Hepatocyte (in vitro differentiated cells): ENCODE measurements around the gene WNT2. TPM values are rescaled to one million over a fixed set of nuclear protein-coding genes. Genes with fewer than 3 reads are reported as not detected.
A peak's percentile ranks its signal among the peaks of the same experiment; 100 is the strongest.

Source experiments
- DNase-seq: peaks from one replicate; pipeline ENCODE4 v3.0.0-alpha.2; 2016; ENCODE audit warnings: low spot score
- H2AFZ ChIP-seq: fragments of 200-600 bp; sonication (generic); 2 replicates; pipeline ENCODE4 v1.6.0; 2016; ENCODE audit warnings: antibody characterized with exemption, mild to moderate bottlenecking
- H3K27ac ChIP-seq: fragments of 200-600 bp; sonication (generic); 2 replicates; pipeline ENCODE4 v1.5.1; 2016; ENCODE audit warnings: mild to moderate bottlenecking
- H3K27me3 ChIP-seq: fragments of 200-600 bp; sonication (generic); 2 replicates; pipeline ENCODE4 v1.6.1; 2016
- H3K36me3 ChIP-seq: fragments of 200-600 bp; sonication (generic); replicated peaks from 2 replicates; pipeline ENCODE4 v1.5.1; 2016; ENCODE audit warnings: low read depth; ENCODE audit not compliant: insufficient read depth
- H3K4me1 ChIP-seq: fragments of 200-600 bp; sonication (generic); 2 replicates; pipeline ENCODE4 v1.5.1; 2016; ENCODE audit warnings: mild to moderate bottlenecking, moderate library complexity; ENCODE audit not compliant: insufficient read depth
- H3K4me2 ChIP-seq: fragments of 200-600 bp; sonication (generic); 2 replicates; pipeline ENCODE4 v1.6.0; 2016
- H3K4me3 ChIP-seq: fragments of 200-600 bp; sonication (generic); 2 replicates; pipeline ENCODE4 v1.5.1; 2016; ENCODE audit warnings: mild to moderate bottlenecking
- H3K79me2 ChIP-seq: fragments of 200-600 bp; sonication (generic); 2 replicates; pipeline ENCODE4 v1.6.0; 2017; ENCODE audit warnings: mild to moderate bottlenecking
- H3K9me2 ChIP-seq: fragments of 200-600 bp; sonication (generic); replicated peaks from 2 replicates; pipeline ENCODE4 v1.6.0; 2017; ENCODE audit warnings: mild to moderate bottlenecking; ENCODE audit not compliant: insufficient read depth
- H3K9me3 ChIP-seq: fragments of 200-600 bp; sonication (generic); 2 replicates; pipeline ENCODE4 v1.5.1; 2016; ENCODE audit warnings: low read depth, mild to moderate bottlenecking
- H4K20me1 ChIP-seq: fragments of 200-600 bp; sonication (generic); 2 replicates; pipeline ENCODE4 v1.6.0; 2016; ENCODE audit warnings: mild to moderate bottlenecking; ENCODE audit not compliant: insufficient read depth, poor library complexity, severe bottlenecking
- EZH2 ChIP-seq: fragments of 200-600 bp; sonication (generic); IDR thresholded peaks from 2 replicates; pipeline ENCODE4 v1.6.1; 2016; ENCODE audit warnings: antibody characterized with exemption, mild to moderate bottlenecking, borderline replicate concordance
- EZH2phosphoT487 ChIP-seq: fragments of 200-600 bp; sonication (generic); IDR thresholded peaks from one replicate; pipeline ENCODE4 v1.6.1; 2018; ENCODE audit warnings: antibody characterized with exemption, mild to moderate bottlenecking, low read depth, moderate library complexity; ENCODE audit not compliant: unreplicated experiment, severe bottlenecking
- WGBS: methylation state at CpG from one replicate; pipeline ENCODE4 v1.1.6; 2016; ENCODE audit warnings: low lambda C conversion rate; ENCODE audit errors: missing lambda C conversion rate; 5-methylcytosine and 5-hydroxymethylcytosine counted together
- polyA plus RNA-seq: library from polyadenylated mRNA; unstranded; fragments of >200 nt; fragmentation: Nextera tagmentation; extraction: Ambion mirVana; gene quantifications from 2 replicates; pipeline ENCODE4 v1.2.1, GENCODE V29; 2016
- total RNA-seq: library from RNA; depleted of rRNA; stranded (reverse); fragments of >200 nt; gene quantifications from 2 replicates; pipeline ENCODE4 v1.2.3, GENCODE V29; 2014
- TF ChIP-seq, protein P1 (sequence below): fragments of 200-600 bp; sonication (generic); IDR thresholded peaks from 2 replicates; pipeline ENCODE4 v1.5.1; 2016; ENCODE audit warnings: antibody characterized with exemption, mild to moderate bottlenecking; ENCODE audit not compliant: poor library complexity

Gene WNT2
- total and polyA plus RNA-seq, 2 experiments from 2014 or later = 17.6 to 26.3 TPM

GRCh38 chr7:117250801-117251200, 72.1 kb downstream of the WNT2 start:
- TF ChIP-seq EZH2phosphoT487 (no peak), EZH2 (no peak)
- TF ChIP-seq, protein P1, sequence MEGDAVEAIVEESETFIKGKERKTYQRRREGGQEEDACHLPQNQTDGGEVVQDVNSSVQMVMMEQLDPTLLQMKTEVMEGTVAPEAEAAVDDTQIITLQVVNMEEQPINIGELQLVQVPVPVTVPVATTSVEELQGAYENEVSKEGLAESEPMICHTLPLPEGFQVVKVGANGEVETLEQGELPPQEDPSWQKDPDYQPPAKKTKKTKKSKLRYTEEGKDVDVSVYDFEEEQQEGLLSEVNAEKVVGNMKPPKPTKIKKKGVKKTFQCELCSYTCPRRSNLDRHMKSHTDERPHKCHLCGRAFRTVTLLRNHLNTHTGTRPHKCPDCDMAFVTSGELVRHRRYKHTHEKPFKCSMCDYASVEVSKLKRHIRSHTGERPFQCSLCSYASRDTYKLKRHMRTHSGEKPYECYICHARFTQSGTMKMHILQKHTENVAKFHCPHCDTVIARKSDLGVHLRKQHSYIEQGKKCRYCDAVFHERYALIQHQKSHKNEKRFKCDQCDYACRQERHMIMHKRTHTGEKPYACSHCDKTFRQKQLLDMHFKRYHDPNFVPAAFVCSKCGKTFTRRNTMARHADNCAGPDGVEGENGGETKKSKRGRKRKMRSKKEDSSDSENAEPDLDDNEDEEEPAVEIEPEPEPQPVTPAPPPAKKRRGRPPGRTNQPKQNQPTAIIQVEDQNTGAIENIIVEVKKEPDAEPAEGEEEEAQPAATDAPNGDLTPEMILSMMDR = no peak
- 81% methylated on average over 4 of the region's 4 CpGs for WGBS

GRCh38 chr7:117250245-117250644, 72.6 kb downstream of the WNT2 start:
- Histone ChIP-seq H3K9me3 (no peaks in the 10 kb centered on the region), H3K4me2 (no peak overlapping the region), H3K27me3 (no peaks in the 10 kb centered on the region), H3K9me2 (no peaks in the 10 kb centered on the region), H3K4me1 (no peaks in the 10 kb centered on the region), H3K27ac (no peak overlapping the region), H3K36me3 (no peaks in the 10 kb centered on the region), H4K20me1 (no peaks in the 10 kb centered on the region), H3K4me3 (no peak overlapping the region), H3K79me2 (no peaks in the 10 kb centered on the region), H2AFZ (no peak overlapping the region)
- DNase-seq = no peak
- no peak for TF ChIP-seq EZH2
- TF ChIP-seq, protein P1 = no peak
- no peak for TF ChIP-seq EZH2phosphoT487

More at GRCh38 chr7:117250801-117251200, 72.1 kb downstream of the WNT2 start:
- DNase-seq = no peak
- Histone ChIP-seq H3K27ac (no peak overlapping the region), H3K4me3 (no peak overlapping the region), H3K9me2 (no peaks in the 10 kb centered on the region), H2AFZ (no peak overlapping the region), H3K36me3 (no peaks in the 10 kb centered on the region), H3K27me3 (no peaks in the 10 kb centered on the region), H3K4me2 (no peak overlapping the region), H3K9me3 (no peaks in the 10 kb centered on the region), H3K79me2 (no peaks in the 10 kb centered on the region), H3K4me1 (no peaks in the 10 kb centered on the region), H4K20me1 (no peaks in the 10 kb centered on the region)

DNA sequence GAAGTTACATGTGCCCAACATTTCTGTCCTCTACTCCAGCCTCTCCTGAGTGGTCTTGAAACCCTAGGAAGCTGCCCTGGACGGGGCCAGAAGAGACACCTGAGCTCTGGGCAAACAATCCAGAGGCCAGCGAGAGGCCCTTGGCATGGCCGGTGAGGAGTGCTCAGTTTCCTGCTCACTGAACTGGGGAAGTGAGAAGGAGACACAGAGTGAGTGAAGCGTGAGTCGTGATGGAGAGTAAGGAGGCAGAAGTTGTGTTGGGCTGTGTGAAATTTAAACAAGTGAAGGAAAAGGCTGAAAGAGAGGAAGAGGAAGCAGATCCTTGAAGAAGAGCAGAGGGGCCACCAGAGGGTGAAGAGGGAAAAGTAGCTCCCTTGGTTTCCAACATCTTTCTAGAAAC, 73.2 kb downstream of the WNT2 start:
- H3K4me2 ChIP-seq = no peak overlapping the region
- H3K36me3 ChIP-seq = no peaks in the 10 kb centered on the region
- H3K27me3 ChIP-seq = no peaks in the 10 kb centered on the region
- no peak overlapping the region for H3K4me3 ChIP-seq
- H3K9me2 ChIP-seq = no peaks in the 10 kb centered on the region
- no peaks in the 10 kb centered on the region for H4K20me1 ChIP-seq
- H3K27ac ChIP-seq = no peak overlapping the region
- H3K9me3 ChIP-seq = no peaks in the 10 kb centered on the region
- WGBS = 83% methylated on average over 5 of the region's 5 CpGs
- no peak for DNase-seq
- H2AFZ ChIP-seq = no peak overlapping the region
- no peaks in the 10 kb centered on the region for H3K4me1 ChIP-seq
- TF ChIP-seq, protein P1 = no peak
- no peak for TF ChIP-seq EZH2
- no peak for TF ChIP-seq EZH2phosphoT487
- H3K79me2 ChIP-seq = no peaks in the 10 kb centered on the region

DNA sequence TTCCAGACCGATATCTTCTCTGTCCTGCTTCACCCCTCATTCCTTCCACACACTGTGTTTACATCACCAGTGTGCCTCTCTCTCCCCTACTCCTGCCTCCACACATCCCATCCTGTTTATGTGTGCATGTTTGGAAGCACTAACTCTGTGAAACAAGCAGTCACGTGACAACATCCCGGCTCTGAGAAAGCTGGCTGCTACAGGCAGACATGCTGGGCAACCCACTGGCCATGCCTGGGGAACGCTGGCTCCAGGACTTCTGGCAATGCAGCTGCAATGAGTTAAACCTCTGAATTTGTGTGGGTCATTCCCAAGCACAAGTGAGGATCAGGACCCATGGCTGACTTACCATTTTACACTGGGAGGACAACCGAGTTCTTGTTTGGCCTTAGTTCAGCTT, 74.0 kb downstream of the WNT2 start:
- no peak overlapping the region for H3K4me3 ChIP-seq
- H2AFZ ChIP-seq = no peak overlapping the region
- no peaks in the 10 kb centered on the region for H3K9me3 ChIP-seq
- TF ChIP-seq EZH2phosphoT487 (no peak), EZH2 (no peak)
- TF ChIP-seq, protein P1 = no peak
- no peak overlapping the region for H3K27ac ChIP-seq
- no peak overlapping the region for H3K4me2 ChIP-seq
- peak; percentile 12 for DNase-seq
- H3K79me2 ChIP-seq = no peaks in the 10 kb centered on the region
- 67% methylated on average over 5 of the region's 5 CpGs for WGBS
- no peaks in the 10 kb centered on the region for H3K27me3 ChIP-seq
- H3K9me2 ChIP-seq = no peaks in the 10 kb centered on the region
- H3K36me3 ChIP-seq = no peaks in the 10 kb centered on the region
- no peaks in the 10 kb centered on the region for H4K20me1 ChIP-seq
- no peaks in the 10 kb centered on the region for H3K4me1 ChIP-seq
